Stomach smooth muscle (tissue), 2 donors: ENCODE results near the gene CAV2.
A peak's percentile ranks its signal among the peaks of the same experiment; 100 is the strongest.

Experiments
- H3K27ac ChIP-seq: one replicate; pipeline ENCODE4 v1.7.0; 2013; ENCODE audit warnings: mild to moderate bottlenecking, low read length, inconsistent platforms
- H3K27me3 ChIP-seq, 2 donors: one replicate each; pipeline ENCODE4 v1.7.0; 2013; ENCODE audit warnings: low read length in 2 of 2; ENCODE audit not compliant: insufficient read depth in 2 of 2, control insufficient read depth in 1 of 2
- H3K36me3 ChIP-seq, 2 donors: one replicate each; pipeline ENCODE4 v1.7.0; 2013; ENCODE audit warnings: low read length in 2 of 2; ENCODE audit not compliant: control insufficient read depth in 2 of 2, insufficient read depth in 2 of 2
- H3K4me1 ChIP-seq: one replicate; pipeline ENCODE4 v1.7.0; 2013; ENCODE audit warnings: low read length; ENCODE audit not compliant: control insufficient read depth, insufficient read depth
- H3K4me3 ChIP-seq, 2 donors: one replicate each; pipeline ENCODE4 v1.7.0; 2013; ENCODE audit warnings: low read length in 2 of 2
- H3K9ac ChIP-seq, 2 donors: one replicate each; pipeline ENCODE4 v1.7.0; 2013; ENCODE audit warnings: low read length in 2 of 2, mild to moderate bottlenecking in 1 of 2
- H3K9me3 ChIP-seq, 2 donors: one replicate each; pipeline ENCODE4 v1.7.0; 2013; ENCODE audit warnings: low read length in 2 of 2; ENCODE audit not compliant: control insufficient read depth in 2 of 2
- donor health status: healthy.
- donor health status: Pancreatic carcinoma.

Gene CAV2

DNA sequence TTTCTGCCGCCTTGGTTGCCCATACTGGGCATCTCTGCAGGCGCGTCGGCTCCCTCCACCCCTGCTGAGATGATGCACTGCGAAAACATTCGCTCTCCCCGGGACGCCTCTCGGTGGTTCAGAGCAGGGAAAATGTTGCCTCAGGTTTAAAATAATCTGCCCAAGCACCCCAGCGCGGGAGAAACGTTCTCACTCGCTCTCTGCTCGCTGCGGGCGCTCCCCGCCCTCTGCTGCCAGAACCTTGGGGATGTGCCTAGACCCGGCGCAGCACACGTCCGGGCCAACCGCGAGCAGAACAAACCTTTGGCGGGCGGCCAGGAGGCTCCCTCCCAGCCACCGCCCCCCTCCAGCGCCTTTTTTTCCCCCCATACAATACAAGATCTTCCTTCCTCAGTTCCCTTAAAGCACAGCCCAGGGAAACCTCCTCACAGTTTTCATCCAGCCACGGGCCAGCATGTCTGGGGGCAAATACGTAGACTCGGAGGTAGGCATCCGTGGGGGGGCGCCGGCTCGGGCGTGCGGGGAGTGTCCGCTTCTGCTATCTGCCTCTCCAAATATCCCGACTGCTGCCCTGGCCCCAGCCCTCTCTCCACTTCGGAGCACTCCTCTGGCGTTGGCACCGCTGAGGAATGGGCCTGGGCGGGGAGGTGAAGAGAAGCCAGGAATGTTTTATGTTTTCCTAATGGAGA lies 25.2 kb downstream of the CAV2 start, which contains the start of gene CAV1:
Gene CAV1, plus strand, starts transcription at position 428 of the 689 bp plus-strand sequence. Its CDS starts 27 bp downstream, at position 455.
- Histone ChIP-seq H3K4me1 (peaks cover 41% of the 10 kb centered on the region), H3K9ac (peak within 1 kb of the TSS; percentile 99 to 100), H3K27ac (peak within 1 kb of the TSS; percentile 100), H3K9me3 (no peaks in the 10 kb centered on the region), H3K36me3 (peaks cover 2 to 10% of the 10 kb centered on the region in 2 donors), H3K4me3 (peak within 1 kb of the TSS; percentile 89 to 98), H3K27me3 (peaks cover 0 to 2% of the 10 kb centered on the region in 2 donors)

DNA sequence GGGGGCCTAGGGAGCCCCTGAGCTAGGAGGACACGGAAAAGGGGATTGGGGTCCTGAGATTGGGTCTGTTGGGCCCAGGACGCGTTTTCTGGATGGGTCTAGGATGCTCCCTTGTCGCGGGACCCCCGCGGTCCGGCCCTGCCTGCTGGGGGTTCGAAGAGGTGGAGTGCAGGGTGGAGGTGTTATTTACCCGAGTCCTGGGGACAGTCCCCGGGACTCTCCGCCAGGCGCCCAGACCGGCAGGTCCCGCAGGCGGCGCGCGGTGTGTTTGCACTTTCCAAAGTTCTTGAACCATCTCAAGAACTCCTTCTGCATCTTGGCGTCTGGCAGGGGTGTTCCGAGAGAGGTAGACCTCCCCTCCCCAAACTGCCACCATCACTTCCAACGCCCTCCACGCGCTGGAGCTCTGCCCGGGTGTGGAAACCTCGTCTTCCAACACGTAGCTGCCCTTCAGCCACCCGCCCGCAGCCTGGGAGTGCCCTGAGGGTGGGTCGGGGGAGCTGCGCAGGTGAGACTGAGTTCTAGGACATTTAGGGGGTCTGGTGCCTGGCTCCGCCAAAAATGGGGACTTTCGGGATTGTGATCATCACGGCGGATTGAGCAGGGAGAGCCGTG lies 25.9 kb downstream of the CAV2 start:
- Histone ChIP-seq H3K9me3 (no peaks in the 10 kb centered on the region), H3K27ac (peak overlapping the region; percentile 100), H3K9ac (peak overlapping the region; percentile 99 to 100), H3K36me3 (peaks cover 3 to 10% of the 10 kb centered on the region in 2 donors), H3K4me1 (peaks cover 47% of the 10 kb centered on the region), H3K27me3 (peaks cover 0 to 2% of the 10 kb centered on the region in 2 donors), H3K4me3 (peak overlapping the region; percentile 89 to 98)

DNA sequence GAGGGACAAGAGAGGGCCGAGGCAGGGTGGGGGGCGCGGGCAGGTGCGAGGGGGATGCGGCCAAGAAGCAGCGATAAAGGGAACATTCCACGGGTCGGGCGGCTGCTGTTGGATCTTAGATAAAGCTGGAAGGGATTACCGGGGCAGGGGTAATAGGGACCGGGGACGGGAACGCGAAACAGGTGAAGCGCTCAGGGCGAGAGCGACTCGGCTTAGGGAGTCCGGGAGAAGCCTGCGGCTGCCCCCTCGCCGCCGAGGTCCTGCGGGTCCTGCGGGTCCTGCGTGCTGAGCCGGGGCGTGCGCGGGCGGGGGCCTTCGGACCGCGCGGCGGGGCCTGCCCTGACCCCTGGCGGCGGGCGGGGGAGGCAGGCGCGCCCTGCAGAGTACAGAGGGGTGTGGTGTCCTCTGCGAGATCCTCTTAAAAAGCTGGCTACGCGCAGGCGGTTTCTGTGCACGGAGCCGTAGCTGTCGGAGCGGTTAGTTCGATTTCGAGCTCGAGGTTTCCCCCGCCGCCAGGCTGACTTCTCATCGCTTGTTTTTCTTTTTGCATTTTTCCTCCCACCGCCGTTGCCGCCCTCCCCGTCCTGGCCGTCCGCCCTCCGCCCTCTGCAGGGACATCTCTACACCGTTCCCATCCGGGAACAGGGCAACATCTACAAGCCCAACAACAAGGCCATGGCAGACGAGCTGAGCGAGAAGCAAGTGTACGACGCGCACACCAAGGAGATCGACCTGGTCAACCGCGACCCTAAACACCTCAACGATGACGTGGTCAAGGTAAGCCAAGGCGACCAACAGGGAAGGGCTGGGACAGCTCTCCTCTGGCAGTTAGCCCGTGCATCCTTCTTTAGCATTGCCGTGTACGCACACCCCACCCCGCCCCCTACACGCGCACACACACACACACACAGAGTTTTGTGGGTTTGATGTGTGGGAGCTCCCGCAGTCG lies 26.6 kb downstream of the CAV2 start:
- H3K4me3 ChIP-seq = peak overlapping the region; percentile 89 to 98
- peaks cover 0 to 2% of the 10 kb centered on the region in 2 donors for H3K27me3 ChIP-seq
- H3K9me3 ChIP-seq = no peaks in the 10 kb centered on the region
- peak overlapping the region; percentile 99 to 100 for H3K9ac ChIP-seq
- peak overlapping the region; percentile 100 for H3K27ac ChIP-seq
- H3K4me1 ChIP-seq = peaks cover 48% of the 10 kb centered on the region
- H3K36me3 ChIP-seq = peaks cover 5 to 10% of the 10 kb centered on the region in 2 donors

DNA sequence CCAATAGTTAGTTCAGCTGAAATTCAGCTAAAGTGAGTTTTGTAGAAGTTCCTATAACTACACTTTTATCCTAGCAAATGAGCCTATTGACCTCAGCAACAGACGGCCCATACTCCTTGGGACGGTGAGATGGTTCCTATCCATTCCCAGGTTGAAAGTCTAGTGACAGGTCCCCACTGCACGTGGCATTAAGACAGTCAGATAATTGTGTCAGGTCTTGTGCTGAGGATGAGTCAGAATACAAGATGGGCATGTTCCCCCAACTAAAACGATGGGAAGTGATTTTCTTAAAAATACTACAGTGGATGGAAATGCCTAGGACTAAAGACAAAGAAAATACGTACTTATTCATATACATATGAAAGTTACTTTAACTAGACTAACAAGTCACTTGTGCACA lies 27.4 kb downstream of the CAV2 start:
- peak overlapping the region; percentile 89 to 98 for H3K4me3 ChIP-seq
- peaks cover 0 to 2% of the 10 kb centered on the region in 2 donors for H3K27me3 ChIP-seq
- H3K4me1 ChIP-seq = peaks cover 48% of the 10 kb centered on the region
- H3K36me3 ChIP-seq = peaks cover 5 to 10% of the 10 kb centered on the region in 2 donors
- H3K27ac ChIP-seq = peak overlapping the region; percentile 100
- peak overlapping the region; percentile 87 to 100 for H3K9ac ChIP-seq
- no peaks in the 10 kb centered on the region for H3K9me3 ChIP-seq

DNA sequence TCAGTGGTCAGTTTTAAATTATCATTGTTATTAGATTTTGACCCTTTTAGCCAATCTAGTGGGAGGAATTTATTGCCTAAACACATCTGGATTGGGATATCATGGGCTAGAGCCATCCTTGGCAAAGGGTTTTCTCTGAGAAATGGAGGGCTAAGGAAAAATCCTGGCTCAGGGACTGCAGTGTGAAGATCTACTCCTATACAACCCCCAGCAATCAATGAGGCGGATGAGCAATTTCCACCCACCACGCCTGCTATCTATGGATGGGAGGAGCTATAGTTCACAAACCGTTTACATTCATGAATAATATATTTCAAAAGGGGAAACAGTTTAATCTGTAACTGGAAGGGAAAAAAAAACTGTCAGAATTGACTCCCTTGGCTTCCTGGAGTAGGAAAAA lies 28.0 kb downstream of the CAV2 start:
- no peaks in the 10 kb centered on the region for H3K9me3 ChIP-seq
- peak overlapping the region; percentile 100 for H3K27ac ChIP-seq
- H3K4me3 ChIP-seq = peak overlapping the region; percentile 89 to 98
- H3K4me1 ChIP-seq = peaks cover 53% of the 10 kb centered on the region
- H3K27me3 ChIP-seq = peaks cover 0 to 2% of the 10 kb centered on the region in 2 donors
- H3K36me3 ChIP-seq = peaks cover 5 to 10% of the 10 kb centered on the region in 2 donors
- peak overlapping the region; percentile 87 to 100 for H3K9ac ChIP-seq

DNA sequence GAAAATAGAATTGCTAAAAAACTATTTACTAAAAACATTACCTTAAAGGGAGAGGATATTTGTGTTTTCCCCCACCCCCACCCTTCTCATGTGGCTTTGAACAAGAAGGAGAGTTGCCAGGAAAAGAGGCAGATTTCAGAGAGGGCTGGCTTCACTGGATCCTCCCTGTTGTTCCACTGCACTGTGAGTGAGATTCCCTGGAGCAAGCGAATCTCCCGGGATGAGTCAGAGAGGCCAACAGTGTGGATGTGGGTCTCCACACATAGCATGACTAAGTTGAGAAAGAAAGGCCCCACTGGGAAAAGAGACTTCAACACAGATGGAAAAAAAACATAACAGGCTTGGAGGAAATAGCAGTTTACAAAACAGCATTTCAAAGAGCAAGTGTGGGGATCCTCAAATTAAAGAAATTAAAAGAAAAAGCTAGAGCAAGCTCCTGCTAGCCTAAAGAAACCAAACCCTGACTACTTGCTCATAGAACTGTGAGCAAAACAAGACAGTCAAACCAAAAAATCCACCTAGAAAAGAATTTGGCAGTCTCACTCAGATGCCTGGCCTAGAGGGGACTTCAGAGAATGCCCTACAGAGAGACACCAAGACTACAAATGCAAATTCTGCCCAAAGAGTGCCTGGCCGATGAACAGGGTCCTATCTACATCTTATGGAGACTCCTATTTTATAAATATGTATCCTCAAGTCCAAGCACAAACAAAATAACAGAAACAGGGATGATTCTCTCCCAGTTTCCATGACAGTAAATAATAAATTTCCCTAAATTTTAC lies 28.7 kb downstream of the CAV2 start:
- Histone ChIP-seq H3K4me1 (peaks cover 53% of the 10 kb centered on the region), H3K9me3 (no peaks in the 10 kb centered on the region), H3K27ac (peak overlapping the region; percentile 100), H3K27me3 (peaks cover 0 to 2% of the 10 kb centered on the region in 2 donors), H3K4me3 (peak overlapping the region; percentile 89 to 98), H3K36me3 (peaks cover 5 to 10% of the 10 kb centered on the region in 2 donors), H3K9ac (peak overlapping the region; percentile 30 to 100)

DNA sequence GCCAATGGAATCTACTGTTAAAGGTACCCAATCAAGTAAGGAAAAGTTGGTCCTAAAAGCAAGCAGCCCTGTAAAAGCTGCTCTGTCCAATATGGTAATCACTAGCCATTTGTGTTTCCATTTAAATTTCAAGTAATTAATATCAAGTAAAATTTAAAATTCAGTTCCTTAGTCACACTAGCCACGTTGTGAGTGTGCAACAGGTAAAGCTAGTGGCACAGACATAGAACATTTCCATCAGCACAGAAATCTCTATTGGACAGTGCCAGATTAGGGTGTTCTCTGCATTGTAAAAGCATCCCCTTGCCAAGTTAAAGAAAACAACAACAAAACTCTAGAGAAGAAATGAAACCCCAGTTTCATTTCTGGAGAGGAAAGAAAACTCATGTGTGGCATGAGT lies 29.7 kb downstream of the CAV2 start:
- Histone ChIP-seq H3K4me1 (peaks cover 53% of the 10 kb centered on the region), H3K9ac (peak overlapping the region in 1 of 2 donors; percentile 23), H3K36me3 (peaks cover 7 to 10% of the 10 kb centered on the region in 2 donors), H3K9me3 (no peaks in the 10 kb centered on the region), H3K27ac (no peak overlapping the region), H3K4me3 (peak overlapping the region; percentile 47 to 49), H3K27me3 (peaks cover 0 to 2% of the 10 kb centered on the region in 2 donors)

DNA sequence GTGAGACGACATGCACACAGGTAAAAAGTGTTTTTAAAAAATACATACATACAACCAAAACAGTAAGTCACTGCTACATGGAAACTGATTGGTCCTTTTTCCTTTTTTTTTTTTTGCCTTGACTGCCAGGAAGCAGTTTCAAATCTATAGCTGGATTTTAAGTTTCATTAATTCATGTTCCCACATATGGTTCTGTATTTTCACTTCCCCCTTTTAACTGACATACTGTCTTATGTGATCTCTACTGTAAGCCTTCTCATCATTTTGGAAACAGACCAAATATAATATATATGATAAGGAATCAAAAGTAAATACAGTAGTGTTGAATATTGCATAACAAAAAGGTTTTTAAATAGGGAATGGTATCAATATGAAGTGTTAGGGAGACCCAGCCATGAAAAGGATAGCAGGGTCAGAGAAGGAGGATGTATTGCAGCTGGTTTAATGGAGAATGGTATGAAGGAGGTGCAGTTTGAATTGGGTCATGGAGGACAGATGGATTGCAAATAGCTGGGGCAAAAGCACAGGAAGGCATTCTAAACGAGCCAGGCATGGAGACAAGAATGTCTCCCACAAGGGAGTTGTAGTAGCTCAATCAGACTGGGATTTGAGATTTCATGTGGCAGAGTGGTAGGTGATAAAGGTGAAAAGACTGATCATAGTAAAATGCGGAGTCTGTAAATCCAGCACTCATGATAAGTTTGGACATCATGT lies 30.7 kb downstream of the CAV2 start:
- Histone ChIP-seq H3K9ac (no peak overlapping the region), H3K4me3 (peak overlapping the region; percentile 47 to 61), H3K36me3 (peaks cover 10 to 16% of the 10 kb centered on the region in 2 donors), H3K27ac (no peak overlapping the region), H3K27me3 (peaks cover 0 to 2% of the 10 kb centered on the region in 2 donors), H3K4me1 (peaks cover 52% of the 10 kb centered on the region), H3K9me3 (no peaks in the 10 kb centered on the region)

DNA sequence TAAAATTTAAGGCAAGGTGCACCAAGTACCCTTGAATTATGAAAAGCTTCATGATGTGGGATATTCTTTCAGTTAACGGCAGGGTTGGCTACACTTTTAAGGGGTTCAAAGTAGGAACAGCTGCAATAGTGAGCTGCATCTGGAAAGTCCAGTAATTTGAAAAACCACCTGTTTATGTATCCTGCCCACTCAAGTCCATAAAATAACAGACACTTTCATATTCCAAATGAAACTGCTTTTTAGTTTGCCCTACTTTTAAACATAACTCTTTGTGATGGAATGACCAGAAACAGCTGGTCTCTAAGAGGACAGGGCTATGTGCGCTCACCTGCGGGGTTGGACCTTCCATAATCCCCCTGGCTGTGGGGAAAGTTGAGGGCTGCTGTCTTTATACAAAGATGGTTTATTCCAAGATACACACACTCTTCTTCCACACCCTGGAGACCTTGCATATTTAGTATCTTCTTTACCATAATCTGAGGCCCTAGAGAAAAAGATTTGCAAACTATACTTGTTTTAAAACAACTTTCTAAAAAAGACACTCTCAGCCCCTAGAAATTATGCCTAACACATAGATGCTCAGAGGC lies 32.7 kb downstream of the CAV2 start:
- H3K4me1 ChIP-seq = peaks cover 46% of the 10 kb centered on the region
- H3K36me3 ChIP-seq = peaks cover 12 to 28% of the 10 kb centered on the region in 2 donors
- H3K27ac ChIP-seq = peak overlapping the region; percentile 13
- peak overlapping the region in 1 of 2 donors; percentile 24 for H3K4me3 ChIP-seq
- no peak overlapping the region for H3K9ac ChIP-seq
- no peaks in the 10 kb centered on the region for H3K9me3 ChIP-seq
- H3K27me3 ChIP-seq = no peaks in the 10 kb centered on the region
